DMS153 (cell line): ENCODE data around the gene MAST4.

Source experiments
- DNase-seq: peaks from one replicate; lab custom pipeline; 2025; lab: John Stamatoyannopoulos, UW

MAST4 gene

GRCh38 chr5:67045816-67046740 is 449.9 kb downstream of the MAST4 start:
- no peak for DNase-seq

GRCh38 chr5:67047160-67047559 is 451.0 kb downstream of the MAST4 start:
- no peak for DNase-seq

GRCh38 chr5:67047616-67048015 is 451.4 kb downstream of the MAST4 start:
- no peak for DNase-seq

GRCh38 chr5:67050125-67050524 is 453.9 kb downstream of the MAST4 start:
- DNase-seq = peak; percentile 53

- DNase-seq = no peak
Measured at GRCh38 chr5:67050635-67051034, 454.4 kb downstream of the MAST4 start.

GRCh38 chr5:67051164-67051563 is 455.0 kb downstream of the MAST4 start:
- no peak for DNase-seq

- no peak for DNase-seq
Measured at GRCh38 chr5:67052034-67052433, 455.8 kb downstream of the MAST4 start.

GRCh38 chr5:67053229-67053628 is 457.0 kb downstream of the MAST4 start:
- no peak for DNase-seq

- DNase-seq = no peak
Measured at GRCh38 chr5:67058998-67059743, 463.0 kb downstream of the MAST4 start.

- DNase-seq = no peak
Measured at GRCh38 chr5:67059744-67060490, 463.7 kb downstream of the MAST4 start.

- DNase-seq = no peak
Measured at GRCh38 chr5:67061511-67061910, 465.3 kb downstream of the MAST4 start.

GRCh38 chr5:67063055-67063454 is 466.9 kb downstream of the MAST4 start:
- DNase-seq = no peak

- no peak for DNase-seq
Measured at GRCh38 chr5:67063791-67064190, 467.6 kb downstream of the MAST4 start.

- no peak for DNase-seq
Measured at GRCh38 chr5:67065237-67065636, 469.0 kb downstream of the MAST4 start.

GRCh38 chr5:67065696-67066095 is 469.5 kb downstream of the MAST4 start:
- no peak for DNase-seq

GRCh38 chr5:67066815-67067214 is 470.6 kb downstream of the MAST4 start:
- no peak for DNase-seq

- DNase-seq = no peak
Measured at GRCh38 chr5:67073045-67073680, 477.0 kb downstream of the MAST4 start.

- DNase-seq = no peak
Measured at GRCh38 chr5:67077296-67077695, 481.1 kb downstream of the MAST4 start.

- DNase-seq = no peak
Measured at GRCh38 chr5:67081261-67081660, 485.1 kb downstream of the MAST4 start.

- no peak for DNase-seq
Measured at GRCh38 chr5:67082941-67083340, 486.7 kb downstream of the MAST4 start.

- DNase-seq = no peak
Measured at GRCh38 chr5:67085616-67086015, 489.4 kb downstream of the MAST4 start.

GRCh38 chr5:67089200-67089725 is 493.1 kb downstream of the MAST4 start:
- DNase-seq = no peak
